ENCODE measurements around the gene PARD6A. TPM values are rescaled to one million over a fixed set of nuclear protein-coding genes. Genes with fewer than 3 reads are reported as not detected.

The PARD6A gene
- total RNA-seq, 1 experiment from 2014 or later, result 10.8 TPM

DNA sequence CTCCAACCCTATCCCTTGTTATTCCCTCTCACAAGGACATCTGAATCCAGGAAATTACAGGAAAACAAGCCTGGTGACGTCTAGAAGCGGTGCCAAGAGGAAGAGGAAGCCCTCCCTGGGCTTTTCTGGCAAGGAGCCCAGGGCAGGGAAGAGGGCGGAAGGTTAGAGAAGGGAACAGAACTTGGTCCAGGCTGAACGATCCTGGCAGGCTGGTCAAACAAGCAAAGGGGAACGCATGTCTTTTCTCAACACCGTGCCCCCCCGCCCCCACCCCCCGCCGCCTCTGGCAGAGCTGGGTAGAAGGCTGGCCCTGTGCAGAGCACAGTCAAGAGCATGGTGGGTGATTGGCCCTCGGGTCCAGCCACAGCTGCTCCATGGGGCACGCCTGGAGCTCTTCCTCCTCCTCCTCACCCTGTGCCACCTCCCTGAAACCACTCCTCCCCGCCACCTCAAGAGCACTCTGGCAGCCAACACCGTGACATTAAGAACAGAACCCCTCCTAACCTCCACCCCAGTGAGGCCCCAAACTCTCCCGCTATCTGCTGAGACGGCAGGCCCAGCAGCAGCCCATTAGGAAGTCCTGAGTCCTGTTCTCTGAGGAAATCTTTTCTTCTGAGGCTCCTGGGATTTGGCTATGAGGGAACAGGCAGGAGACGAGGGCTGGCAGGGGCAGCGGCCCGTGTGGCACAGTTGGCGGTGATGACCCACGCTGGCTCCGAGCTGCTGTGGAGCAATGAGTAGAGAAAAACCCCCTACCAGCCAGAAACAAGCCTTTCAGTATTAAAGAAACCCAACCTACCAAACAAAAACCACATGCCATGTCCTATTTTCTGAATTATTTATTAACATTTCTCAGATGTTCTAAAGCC lies 13.2 kb downstream of the PARD6A start:
- no peaks in the 10 kb centered on the region for H3K4me1 ChIP-seq (ENCODE audit: control insufficient read depth, insufficient read depth, low read length)
- POLR2A ChIA-PET, result no interaction called here
- TF ChIP-seq, protein P1, sequence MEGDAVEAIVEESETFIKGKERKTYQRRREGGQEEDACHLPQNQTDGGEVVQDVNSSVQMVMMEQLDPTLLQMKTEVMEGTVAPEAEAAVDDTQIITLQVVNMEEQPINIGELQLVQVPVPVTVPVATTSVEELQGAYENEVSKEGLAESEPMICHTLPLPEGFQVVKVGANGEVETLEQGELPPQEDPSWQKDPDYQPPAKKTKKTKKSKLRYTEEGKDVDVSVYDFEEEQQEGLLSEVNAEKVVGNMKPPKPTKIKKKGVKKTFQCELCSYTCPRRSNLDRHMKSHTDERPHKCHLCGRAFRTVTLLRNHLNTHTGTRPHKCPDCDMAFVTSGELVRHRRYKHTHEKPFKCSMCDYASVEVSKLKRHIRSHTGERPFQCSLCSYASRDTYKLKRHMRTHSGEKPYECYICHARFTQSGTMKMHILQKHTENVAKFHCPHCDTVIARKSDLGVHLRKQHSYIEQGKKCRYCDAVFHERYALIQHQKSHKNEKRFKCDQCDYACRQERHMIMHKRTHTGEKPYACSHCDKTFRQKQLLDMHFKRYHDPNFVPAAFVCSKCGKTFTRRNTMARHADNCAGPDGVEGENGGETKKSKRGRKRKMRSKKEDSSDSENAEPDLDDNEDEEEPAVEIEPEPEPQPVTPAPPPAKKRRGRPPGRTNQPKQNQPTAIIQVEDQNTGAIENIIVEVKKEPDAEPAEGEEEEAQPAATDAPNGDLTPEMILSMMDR (IDR thresholded peaks at IDR 0.05), result no peak
- TF ChIP-seq TCF7L2 (IDR thresholded peaks at IDR 0.05; ENCODE audit: low read depth, low read length) (no peak), SIN3A (IDR thresholded peaks at IDR 0.05; ENCODE audit: borderline replicate concordance, insufficient read depth, low read depth, low read length) (no peak), POLR2AphosphoS5 (IDR thresholded peaks at IDR 0.05; ENCODE audit: low read depth, low read length) (no peak)
- TF ChIP-seq, protein P2, sequence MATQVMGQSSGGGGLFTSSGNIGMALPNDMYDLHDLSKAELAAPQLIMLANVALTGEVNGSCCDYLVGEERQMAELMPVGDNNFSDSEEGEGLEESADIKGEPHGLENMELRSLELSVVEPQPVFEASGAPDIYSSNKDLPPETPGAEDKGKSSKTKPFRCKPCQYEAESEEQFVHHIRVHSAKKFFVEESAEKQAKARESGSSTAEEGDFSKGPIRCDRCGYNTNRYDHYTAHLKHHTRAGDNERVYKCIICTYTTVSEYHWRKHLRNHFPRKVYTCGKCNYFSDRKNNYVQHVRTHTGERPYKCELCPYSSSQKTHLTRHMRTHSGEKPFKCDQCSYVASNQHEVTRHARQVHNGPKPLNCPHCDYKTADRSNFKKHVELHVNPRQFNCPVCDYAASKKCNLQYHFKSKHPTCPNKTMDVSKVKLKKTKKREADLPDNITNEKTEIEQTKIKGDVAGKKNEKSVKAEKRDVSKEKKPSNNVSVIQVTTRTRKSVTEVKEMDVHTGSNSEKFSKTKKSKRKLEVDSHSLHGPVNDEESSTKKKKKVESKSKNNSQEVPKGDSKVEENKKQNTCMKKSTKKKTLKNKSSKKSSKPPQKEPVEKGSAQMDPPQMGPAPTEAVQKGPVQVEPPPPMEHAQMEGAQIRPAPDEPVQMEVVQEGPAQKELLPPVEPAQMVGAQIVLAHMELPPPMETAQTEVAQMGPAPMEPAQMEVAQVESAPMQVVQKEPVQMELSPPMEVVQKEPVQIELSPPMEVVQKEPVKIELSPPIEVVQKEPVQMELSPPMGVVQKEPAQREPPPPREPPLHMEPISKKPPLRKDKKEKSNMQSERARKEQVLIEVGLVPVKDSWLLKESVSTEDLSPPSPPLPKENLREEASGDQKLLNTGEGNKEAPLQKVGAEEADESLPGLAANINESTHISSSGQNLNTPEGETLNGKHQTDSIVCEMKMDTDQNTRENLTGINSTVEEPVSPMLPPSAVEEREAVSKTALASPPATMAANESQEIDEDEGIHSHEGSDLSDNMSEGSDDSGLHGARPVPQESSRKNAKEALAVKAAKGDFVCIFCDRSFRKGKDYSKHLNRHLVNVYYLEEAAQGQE (IDR thresholded peaks at IDR 0.05; ENCODE audit: insufficient read depth in 1 of 2, low read depth in 2 of 2, low read length in 1 of 2), result no peak
- H3K36me3 ChIP-seq (ENCODE audit: control insufficient read depth, insufficient read depth, low read length), result no peaks in the 10 kb centered on the region; the same call in 1 of the 2 replicates
- DNase-seq (ENCODE audit: low read depth, low spot score) (no peak), ATAC-seq (no peak)
- no peak overlapping the region for H3K27ac ChIP-seq (ENCODE audit: low read length)
- BruUV-seq (replicated peaks), result no TSS peak
- H3K27me3 ChIP-seq (ENCODE audit: control insufficient read depth, insufficient read depth, low read length), result no peaks in the 10 kb centered on the region
- in situ Hi-C loops (cut with HindIII; ENCODE audit: low pct_unique_long_range_greater_than_20kb, low sequenced_read_pairs), result no loop called here
- no peaks in the 10 kb centered on the region for H3K9me3 ChIP-seq (ENCODE audit: control insufficient read depth, insufficient read depth, low read depth, low read length)
- intact Hi-C loops (cut with micrococcal nuclease; ENCODE audit: unreplicated experiment), result loop anchor here (5.0 to 10.0 kb wide), 2 partner anchors 131 to 253 kb away; partner anchors contain the start of genes RANBP10 and TSNAXIP1
- CTCF ChIA-PET, result no interaction called here
- H3K4me3 ChIP-seq (ENCODE audit: low read depth in 2 of 2, low read length in 2 of 2), result no peak overlapping the region

DNA sequence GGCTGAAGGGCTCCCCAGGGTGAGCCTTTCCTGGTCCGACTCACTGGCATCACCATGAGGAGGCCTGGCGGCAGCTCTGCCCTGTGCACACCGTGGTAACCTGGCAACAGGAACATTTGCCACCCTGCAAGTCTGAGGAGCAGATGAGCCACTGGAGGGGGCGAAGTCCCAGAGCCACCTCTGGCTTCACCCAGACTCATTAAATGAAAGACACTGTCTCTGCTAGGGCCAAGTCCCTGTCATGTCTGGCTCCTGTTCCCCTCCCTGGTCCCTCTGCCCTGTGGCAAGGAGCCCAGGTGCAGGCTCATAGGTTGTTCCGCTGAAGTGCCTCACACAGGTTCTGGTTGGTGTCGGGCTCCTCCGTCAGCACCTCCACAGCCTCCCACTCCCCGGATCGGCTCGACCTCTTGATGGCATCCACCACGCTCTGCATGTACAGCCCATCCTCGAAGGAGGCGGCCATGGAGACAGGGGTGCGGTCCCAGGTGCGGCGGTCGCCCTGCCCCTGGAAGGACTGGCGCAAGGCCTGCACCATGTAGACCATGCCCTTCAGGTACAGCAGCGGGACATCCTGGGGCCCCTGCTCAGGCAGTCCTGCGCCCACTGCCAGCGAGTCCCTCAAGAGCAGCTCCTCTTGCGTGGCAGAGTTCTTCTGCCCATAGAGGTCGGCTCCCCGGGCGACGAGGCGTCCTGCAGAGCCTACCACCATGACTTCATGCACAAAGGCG lies 14.3 kb downstream of the PARD6A start:
- H3K36me3 ChIP-seq (ENCODE audit: control insufficient read depth, insufficient read depth, low read length), result no peaks in the 10 kb centered on the region; the same call in 1 of the 2 replicates
- no peak for DNase-seq (ENCODE audit: low read depth, low spot score)
- in situ Hi-C loops (cut with HindIII; ENCODE audit: low pct_unique_long_range_greater_than_20kb, low sequenced_read_pairs) (no loop called here), intact Hi-C loops (cut with micrococcal nuclease; ENCODE audit: unreplicated experiment) (loop anchor here (5.0 to 10.0 kb wide), 2 partner anchors 130 to 252 kb away; partner anchors contain the start of genes RANBP10 and TSNAXIP1)
- no peaks in the 10 kb centered on the region for H3K9me3 ChIP-seq (ENCODE audit: control insufficient read depth, insufficient read depth, low read depth, low read length)
- H3K4me1 ChIP-seq (ENCODE audit: control insufficient read depth, insufficient read depth, low read length), result no peaks in the 10 kb centered on the region
- CTCF ChIA-PET, result no interaction called here
- BruUV-seq (replicated peaks), result no TSS peak
- H3K27me3 ChIP-seq (ENCODE audit: control insufficient read depth, insufficient read depth, low read length), result no peaks in the 10 kb centered on the region
- TF ChIP-seq, protein P2 (IDR thresholded peaks at IDR 0.05; ENCODE audit: insufficient read depth in 1 of 2, low read depth in 2 of 2, low read length in 1 of 2), result no peak
- TF ChIP-seq TCF7L2 (IDR thresholded peaks at IDR 0.05; ENCODE audit: low read depth, low read length) (no peak), SIN3A (IDR thresholded peaks at IDR 0.05; ENCODE audit: borderline replicate concordance, insufficient read depth, low read depth, low read length) (no peak), POLR2AphosphoS5 (IDR thresholded peaks at IDR 0.05; ENCODE audit: low read depth, low read length) (no peak)
- TF ChIP-seq, protein P1 (IDR thresholded peaks at IDR 0.05), result no peak
- H3K4me3 ChIP-seq (ENCODE audit: low read depth in 2 of 2, low read length in 2 of 2), result no peak overlapping the region
- no peak for ATAC-seq
- H3K27ac ChIP-seq (ENCODE audit: low read length), result no peak overlapping the region
- POLR2A ChIA-PET, result no interaction called here
